GM12872 (cell line): Measurements from ENCODE around the gene ZNF414.

Experiments used
- CTCF ChIP-seq: IDR thresholded peaks from 3 replicates; pipeline ENCODE4 v1.5.1; 2011; ENCODE audit warnings: low read depth, mild to moderate bottlenecking, low read length, moderate library complexity; ENCODE audit not compliant: insufficient read depth

Gene ZNF414

DNA sequence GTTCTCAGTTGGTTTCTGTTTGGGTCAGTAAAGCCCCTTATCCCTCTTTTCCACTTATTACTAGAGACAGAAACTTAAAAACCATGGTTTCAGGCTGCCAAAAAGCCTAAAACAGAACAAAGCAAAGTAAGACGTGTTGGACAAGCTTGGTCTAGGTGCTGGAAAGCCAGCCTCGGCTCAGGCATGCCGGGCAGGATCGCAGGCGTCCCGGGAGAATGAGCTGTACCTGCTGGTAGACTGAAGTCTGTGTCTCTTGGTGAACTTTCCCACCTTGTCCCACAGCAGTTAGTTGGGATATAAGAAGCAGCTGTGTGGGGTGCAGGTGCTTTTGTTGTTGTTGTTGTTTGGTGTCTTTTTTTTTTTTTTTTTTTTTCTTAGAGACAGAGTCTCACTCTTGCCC is 32.4 kb downstream of the ZNF414 start:
- TF ChIP-seq CTCF, result no peak

DNA sequence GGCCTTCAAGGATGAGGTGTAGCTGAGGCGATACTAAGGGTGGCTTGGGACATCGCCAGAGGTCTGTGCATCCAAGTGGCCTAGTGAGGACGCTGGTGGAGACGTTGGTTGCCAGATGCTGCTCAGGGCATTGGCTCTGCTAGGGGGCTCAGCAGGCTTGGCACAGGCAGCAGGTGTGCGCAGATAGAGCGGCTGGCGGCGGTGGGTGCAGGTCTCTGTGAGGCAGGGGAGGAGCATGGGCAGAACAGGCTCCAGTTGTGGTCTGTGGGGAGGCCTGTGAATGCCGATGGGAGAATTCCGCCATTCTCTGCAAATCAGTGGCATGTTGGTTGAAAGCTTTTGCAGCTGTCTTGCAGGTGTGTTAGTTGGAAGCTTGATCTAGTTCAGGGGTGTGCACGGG is 32.8 kb downstream of the ZNF414 start:
- no peak for TF ChIP-seq CTCF

GRCh38 chr19:8478598-8478997 is 35.4 kb downstream of the ZNF414 start:
- TF ChIP-seq CTCF, result no peak

GRCh38 chr19:8477889-8478288 is 36.1 kb downstream of the ZNF414 start:
- no peak for TF ChIP-seq CTCF

DNA sequence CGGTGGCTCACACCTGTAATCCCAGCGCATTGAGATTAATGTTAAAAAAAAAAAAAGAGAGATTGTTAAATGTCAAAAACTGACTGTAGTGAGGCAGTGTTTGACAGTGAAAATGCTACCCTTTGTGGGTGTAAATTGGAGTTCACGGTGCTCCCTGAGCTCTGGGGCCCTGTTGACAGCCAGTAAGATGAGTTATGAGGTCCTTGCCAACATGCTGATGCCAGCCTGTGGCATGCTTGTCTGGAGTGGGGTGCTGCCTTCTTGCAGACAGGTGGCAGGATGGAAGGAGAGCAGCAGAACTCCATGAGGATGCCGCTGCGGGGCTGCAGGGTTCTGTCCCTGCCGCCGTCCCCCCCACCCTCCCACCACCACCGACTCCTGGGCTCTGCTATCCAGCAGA is 37.4 kb downstream of the ZNF414 start:
- no peak for TF ChIP-seq CTCF

DNA sequence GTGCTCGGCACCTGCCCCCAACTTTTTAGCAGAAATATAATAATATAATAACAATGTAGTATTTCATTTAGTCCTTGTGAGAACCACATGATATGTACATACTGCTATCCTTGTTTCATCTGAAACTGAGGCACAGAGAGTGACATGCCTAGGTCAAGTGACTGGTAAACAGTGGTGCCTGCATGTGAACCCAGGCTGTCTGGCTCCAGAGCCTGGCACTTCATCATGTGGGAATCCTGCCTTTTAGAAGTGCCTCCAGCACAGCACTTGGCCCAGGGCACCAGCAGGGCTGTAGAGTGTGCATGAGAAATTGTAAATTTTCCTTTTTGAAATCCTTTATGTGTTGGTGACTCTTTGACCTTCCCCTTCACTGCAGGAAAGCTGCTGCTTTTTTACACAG is 39.0 kb downstream of the ZNF414 start:
- no peak for TF ChIP-seq CTCF

- no peak for TF ChIP-seq CTCF
These were observed 40.1 kb downstream of the ZNF414 start for GRCh38 chr19:8473648-8474476.
